GM12873 (cell line): Measurements from ENCODE around the gene ARID5A.

Experiments
- CTCF ChIP-seq: IDR thresholded peaks from 2 replicates; pipeline ENCODE4 v1.5.1; 2012; ENCODE audit warnings: low read depth, mild to moderate bottlenecking, moderate library complexity, low read length, control low read depth; ENCODE audit not compliant: insufficient read depth; ENCODE audit errors: missing control alignments

Gene ARID5A

GRCh38 chr2:96502891-96503636 is 33.5 kb upstream of the ARID5A start:
- TF ChIP-seq CTCF = no peak

- no peak for TF ChIP-seq CTCF
Observed at GRCh38 chr2:96503637-96504243, 32.8 kb upstream of the ARID5A start.

- no peak for TF ChIP-seq CTCF
Observed at GRCh38 chr2:96505231-96505889, 31.2 kb upstream of the ARID5A start, which contains the start of gene NEURL3. Gene NEURL3 (minus strand): TSS chr2:96505357. CDS start chr2:96505286, 71 bp downstream.

- TF ChIP-seq CTCF = no peak
Observed at GRCh38 chr2:96506016-96506906, 30.3 kb upstream of the ARID5A start.

- TF ChIP-seq CTCF = no peak
Observed at GRCh38 chr2:96506907-96507240, 29.7 kb upstream of the ARID5A start.

GRCh38 chr2:96507957-96508520 is 28.5 kb upstream of the ARID5A start:
- TF ChIP-seq CTCF = peak; percentile 80
